HG02885 (cell line): ENCODE data around the gene CFAP77.

Source experiments
- ATAC-seq: cut with Tn5 transposase; IDR thresholded peaks from one replicate; pipeline ENCODE4 v1.9.1; 2021; ENCODE audit warnings: mild to moderate bottlenecking; ENCODE audit not compliant: unreplicated experiment, poor library complexity

CFAP77 gene

GRCh38 chr9:132622159-132622558 lies 212.1 kb downstream of the CFAP77 start:
- no peak for ATAC-seq
